NOMO-1 treated with DMSO at 0.1 percent for 48 hours (cell line): ENCODE data around the gene PLEKHA4.
A peak's percentile ranks its signal among the peaks of the same experiment; 100 is the strongest.
"Not testable (repeated sequence)": the region's sequence is repeated elsewhere in the genome, so short reads cannot be mapped to it uniquely, and the experiment has no call there.

Source experiments
- DNase-seq: peaks from one replicate; lab custom pipeline; 2025; ENCODE audit not compliant: unreplicated experiment; lab: John Stamatoyannopoulos, UW

The PLEKHA4 gene

GRCh38 chr19:48868114-48868886, at the start of gene PLEKHA4:
PLEKHA4 (minus strand) TSS chr19:48868617; CDS start chr19:48867620, 997 bp downstream.
- no peak for DNase-seq

GRCh38 chr19:48918071-48918470, 49.7 kb upstream of the PLEKHA4 start:
- no peak for DNase-seq

GRCh38 chr19:48915757-48916156, 47.3 kb upstream of the PLEKHA4 start:
- DNase-seq = no peak

GRCh38 chr19:48914181-48914580, 45.8 kb upstream of the PLEKHA4 start:
- no peak for DNase-seq

- no peak for DNase-seq
These were observed 44.9 kb upstream of the PLEKHA4 start for GRCh38 chr19:48913114-48913889.

GRCh38 chr19:48910803-48911202, 42.4 kb upstream of the PLEKHA4 start:
- no peak for DNase-seq

- DNase-seq = not testable (repeated sequence)
These were observed 41.1 kb upstream of the PLEKHA4 start for GRCh38 chr19:48909424-48910077.

GRCh38 chr19:48907671-48908070, 39.3 kb upstream of the PLEKHA4 start:
- no peak for DNase-seq

- no peak for DNase-seq
These were observed 37.9 kb upstream of the PLEKHA4 start for GRCh38 chr19:48906324-48906723.

GRCh38 chr19:48905664-48906063, 37.2 kb upstream of the PLEKHA4 start:
- no peak for DNase-seq

GRCh38 chr19:48903788-48904187, 35.4 kb upstream of the PLEKHA4 start:
- not testable (repeated sequence) for DNase-seq

- not testable (repeated sequence) for DNase-seq
These were observed 33.9 kb upstream of the PLEKHA4 start for GRCh38 chr19:48902291-48902690.

- DNase-seq = peak; percentile 44
These were observed 32.3 kb upstream of the PLEKHA4 start for GRCh38 chr19:48900477-48901406.

- peak; percentile 96 for DNase-seq
These were observed 31.5 kb upstream of the PLEKHA4 start, which contains the start of gene NUCB1 for GRCh38 chr19:48899781-48900476. NUCB1 (plus strand) TSS chr19:48900312; CDS start chr19:48900797, 485 bp downstream.

- not testable (repeated sequence) for DNase-seq
These were observed 31.0 kb upstream of the PLEKHA4 start for GRCh38 chr19:48899386-48899749.

GRCh38 chr19:48897181-48897580, 28.8 kb upstream of the PLEKHA4 start:
- DNase-seq = no peak

GRCh38 chr19:48896191-48896720, 27.8 kb upstream of the PLEKHA4 start:
- no peak for DNase-seq

GRCh38 chr19:48895226-48895625, 26.8 kb upstream of the PLEKHA4 start:
- no peak for DNase-seq

- no peak for DNase-seq
These were observed 22.1 kb upstream of the PLEKHA4 start for GRCh38 chr19:48890551-48890950.

- not testable (repeated sequence) for DNase-seq
These were observed 21.1 kb upstream of the PLEKHA4 start for GRCh38 chr19:48889496-48889895.
